ENCODE data around the gene ABCA2. TPM values are rescaled to one million over a fixed set of nuclear protein-coding genes. Genes with fewer than 3 reads are reported as not detected.

The ABCA2 gene
- total RNA-seq, 4 donors from 2014 or later: 15.4 to 31.5 (median 25.9) TPM

- DNase-seq (ENCODE audit: low spot score) (no peak), ATAC-seq (ENCODE audit: low FRiP score) (no peak)
- no peak for TF ChIP-seq CTCF (IDR thresholded peaks at IDR 0.05)
Measured at GRCh38 chr9:136983656-136984314, 44.3 kb downstream of the ABCA2 start.

- ATAC-seq (ENCODE audit: low FRiP score) (no peak), DNase-seq (ENCODE audit: low spot score) (no peak)
Measured at GRCh38 chr9:136983167-136983566, 44.9 kb downstream of the ABCA2 start.

GRCh38 chr9:136982232-136983051, 45.6 kb downstream of the ABCA2 start, which contains the start of gene LCNL1:
TSS of gene LCNL1 (plus strand) at chr9:136982993. CDS start at chr9:136983587, 594 bp downstream.
- DNase-seq (ENCODE audit: low spot score) (no peak), ATAC-seq (ENCODE audit: low FRiP score) (no peak)
- TF ChIP-seq CTCF (IDR thresholded peaks at IDR 0.05): no peak

More at GRCh38 chr9:136983167-136983566, 44.9 kb downstream of the ABCA2 start:
- TF ChIP-seq CTCF (IDR thresholded peaks at IDR 0.05): no peak

- no peak for TF ChIP-seq CTCF (IDR thresholded peaks at IDR 0.05)
- ATAC-seq (ENCODE audit: low FRiP score): no peak
- no peak for DNase-seq (ENCODE audit: low spot score)
Measured at GRCh38 chr9:136981588-136982231, 46.3 kb downstream of the ABCA2 start.

- DNase-seq (ENCODE audit: low spot score) (no peak), ATAC-seq (ENCODE audit: low FRiP score) (no peak)
- TF ChIP-seq CTCF (IDR thresholded peaks at IDR 0.05): no peak
Measured at GRCh38 chr9:136980669-136981478, 47.2 kb downstream of the ABCA2 start.

GRCh38 chr9:136979769-136980587, 48.1 kb downstream of the ABCA2 start:
- no peak for TF ChIP-seq CTCF (IDR thresholded peaks at IDR 0.05)
- DNase-seq (ENCODE audit: low spot score) (no peak), ATAC-seq (ENCODE audit: low FRiP score) (no peak)
